Thyroid gland (tissue), 4 donors: ENCODE results near the gene FAM3B.

Source experiments
- CTCF ChIP-seq, 6 experiments: fragments of 200-600 bp in 3 of 6; fragments of 450-650 bp in 3 of 6; sonication (generic) in 3 of 6; IDR thresholded peaks; one replicate each; pipeline ENCODE4 v1.5.1; 2016 to 2019; ENCODE audit warnings: antibody characterized with exemption in 6 of 6, mild to moderate bottlenecking in 2 of 6, inconsistent platforms in 1 of 6, moderate library complexity in 1 of 6
- POLR2A ChIP-seq, 2 donors: fragments of 450-650 bp; IDR thresholded peaks; one replicate each; pipeline ENCODE4 v1.6.1; 2017; ENCODE audit warnings: antibody characterized with exemption in 2 of 2, mild to moderate bottlenecking in 2 of 2, moderate library complexity in 1 of 2

DNA sequence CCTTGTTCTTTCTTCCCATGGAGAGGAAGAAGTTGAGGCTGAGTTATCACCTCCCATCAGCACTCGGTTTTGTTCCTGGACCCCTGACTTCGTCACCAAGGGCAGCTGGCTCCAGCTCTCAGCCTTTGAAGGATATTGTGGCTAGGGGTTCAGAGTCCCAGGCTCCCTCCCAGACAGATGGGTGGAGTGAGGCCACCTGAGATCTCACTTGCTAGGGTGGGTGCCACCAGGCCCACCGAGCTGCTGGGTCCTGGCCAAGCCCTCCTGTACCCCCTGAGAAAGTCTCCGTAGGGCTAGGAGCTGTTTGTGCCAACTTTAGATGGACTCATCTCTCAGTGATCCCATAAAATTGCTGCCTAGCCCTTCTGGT is 52.1 kb downstream of the FAM3B start:
- no peak for TF ChIP-seq POLR2A (IDR thresholded peaks at IDR 0.05)
- TF ChIP-seq CTCF (IDR thresholded peaks at IDR 0.05): no peak
